Measurements from ENCODE around the gene HSPA12A.

Gene HSPA12A

GRCh38 chr10:116741391-116742351 is 695 bp downstream of the HSPA12A start:
- DNase-seq, result no peak

DNA sequence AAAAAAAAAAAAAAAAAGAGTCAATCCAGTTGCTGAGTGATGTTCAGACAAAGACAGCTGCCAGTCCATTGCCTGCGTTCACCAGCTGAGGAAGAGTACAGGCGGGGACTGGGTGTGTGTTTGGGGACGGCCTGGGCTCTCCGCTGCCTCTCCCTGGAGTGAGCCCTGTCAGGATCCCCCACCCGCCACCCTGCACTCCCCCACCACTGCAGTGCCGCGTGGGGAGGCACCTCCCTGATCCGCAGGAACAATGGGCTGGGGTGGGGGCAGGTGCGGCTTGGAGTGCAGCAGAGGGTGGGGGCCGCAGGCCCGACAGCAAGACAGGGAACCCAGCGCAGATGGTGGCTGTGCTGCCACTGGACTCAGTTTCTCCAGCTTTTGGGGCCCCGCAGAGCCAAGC is 1.4 kb downstream of the HSPA12A start:
- no peak for DNase-seq

GRCh38 chr10:116738339-116738738 is 4.0 kb downstream of the HSPA12A start:
- no peak for DNase-seq

- DNase-seq, result no peak
Measured at GRCh38 chr10:116737627-116738327, 4.6 kb downstream of the HSPA12A start.

DNA sequence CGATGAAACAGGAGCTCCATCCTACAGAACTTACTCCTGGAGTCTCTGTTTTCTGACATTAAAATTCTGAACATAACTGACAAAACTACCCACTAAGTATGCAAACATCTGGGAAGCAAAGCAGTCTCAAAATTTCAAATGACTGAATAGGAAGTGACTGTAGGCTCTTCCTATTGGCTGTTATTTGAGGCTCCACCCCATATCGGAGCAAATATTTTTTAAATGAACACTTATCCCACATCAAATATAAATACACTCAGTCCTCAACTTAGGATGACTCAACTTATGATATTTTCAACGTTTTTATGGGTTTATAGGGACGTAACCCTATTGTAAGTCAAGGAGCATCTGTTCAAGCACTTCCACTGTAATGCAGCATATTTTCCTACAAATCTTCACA is 8.8 kb downstream of the HSPA12A start:
- DNase-seq, result no peak

- DNase-seq, result peak; percentile 54
Measured at GRCh38 chr10:116732573-116732972, 9.8 kb downstream of the HSPA12A start.

- DNase-seq, result peak; percentile 49
Measured at GRCh38 chr10:116730464-116731260, 11.7 kb downstream of the HSPA12A start.

DNA sequence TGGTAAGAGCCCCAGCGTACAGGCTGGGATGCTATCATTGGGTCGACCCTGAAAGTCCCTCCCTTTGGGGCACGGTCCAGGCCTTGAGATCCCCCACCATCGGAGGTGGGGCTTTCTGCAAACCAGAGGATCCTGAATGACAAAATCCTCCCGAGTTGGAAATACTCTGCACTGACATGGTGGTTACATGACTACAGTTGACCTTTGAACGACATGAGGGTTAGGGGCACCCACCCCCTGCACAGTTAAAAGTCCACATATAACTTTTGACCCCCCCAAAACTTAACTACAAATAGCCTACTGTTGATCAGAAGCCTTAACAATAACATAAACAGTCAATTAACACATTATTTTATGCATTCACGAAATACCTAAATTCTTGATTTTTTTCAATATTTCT is 13.1 kb downstream of the HSPA12A start:
- DNase-seq, result no peak

DNA sequence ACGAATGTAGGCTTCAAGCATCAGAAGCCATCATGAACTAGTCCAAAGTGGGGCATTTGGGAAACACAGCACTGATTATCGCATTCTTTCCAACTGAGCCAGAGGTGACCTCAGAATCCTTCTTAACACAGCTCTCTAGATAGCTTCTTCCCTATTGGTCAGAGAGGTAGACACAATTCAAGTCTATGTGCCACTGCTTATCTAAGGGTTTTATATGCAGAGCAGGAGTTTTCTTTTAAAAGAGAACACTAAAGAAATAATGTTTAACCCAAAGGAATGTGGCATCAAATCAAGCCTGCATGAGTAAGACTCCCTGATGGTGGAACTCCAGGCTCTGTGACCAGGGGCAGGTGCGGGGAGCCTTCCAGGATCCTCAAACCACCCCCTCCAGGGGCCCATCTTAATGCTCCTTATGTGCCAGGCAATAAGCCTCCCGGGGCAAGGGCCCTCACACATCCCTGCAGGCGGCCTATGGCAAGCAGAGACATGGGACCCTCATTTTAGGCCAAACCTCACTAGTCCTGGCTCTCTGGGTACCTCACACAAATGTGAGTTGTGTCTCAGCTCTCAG is 13.8 kb downstream of the HSPA12A start:
- DNase-seq, result no peak

DNA sequence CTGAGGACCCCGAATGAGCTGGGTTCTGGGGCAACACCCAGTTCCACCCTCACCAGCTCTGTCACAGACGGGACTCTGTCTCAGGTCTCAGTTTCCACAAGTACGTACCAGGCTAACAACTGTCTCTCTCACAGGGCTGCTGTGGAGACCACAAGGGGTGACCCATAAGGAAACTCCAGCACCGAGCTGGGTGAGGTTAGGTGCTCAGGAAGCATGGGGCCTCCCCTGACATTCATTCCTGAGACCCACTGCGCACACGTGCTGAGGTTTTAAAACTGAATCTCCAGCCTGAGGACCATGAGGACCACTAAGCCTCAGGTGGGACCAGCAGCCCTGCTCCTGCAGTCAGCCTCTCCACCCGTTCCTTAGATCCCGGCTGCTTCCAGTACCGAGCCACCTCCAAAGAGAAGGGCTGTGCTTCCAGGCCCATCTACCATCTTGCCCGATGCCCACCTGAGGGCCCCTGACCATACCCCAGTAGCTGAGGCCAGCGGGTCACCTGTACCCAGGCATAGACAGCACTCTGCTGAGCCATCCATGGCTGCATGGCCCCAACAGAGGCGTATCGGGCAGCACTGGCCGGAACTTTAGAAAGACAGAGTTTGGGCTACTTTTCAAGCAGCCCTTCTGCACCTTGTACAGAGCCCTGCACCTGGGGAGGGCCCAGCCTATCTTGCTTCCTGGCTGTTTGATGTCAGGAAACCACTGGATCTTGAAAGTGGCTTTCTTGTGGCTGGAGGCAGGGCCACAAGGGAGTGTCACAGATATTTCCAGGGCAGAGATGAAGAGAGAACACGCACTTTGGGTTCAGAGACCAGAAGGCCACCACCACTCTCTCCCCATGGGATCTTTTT is 18.7 kb downstream of the HSPA12A start:
- no peak for DNase-seq

DNA sequence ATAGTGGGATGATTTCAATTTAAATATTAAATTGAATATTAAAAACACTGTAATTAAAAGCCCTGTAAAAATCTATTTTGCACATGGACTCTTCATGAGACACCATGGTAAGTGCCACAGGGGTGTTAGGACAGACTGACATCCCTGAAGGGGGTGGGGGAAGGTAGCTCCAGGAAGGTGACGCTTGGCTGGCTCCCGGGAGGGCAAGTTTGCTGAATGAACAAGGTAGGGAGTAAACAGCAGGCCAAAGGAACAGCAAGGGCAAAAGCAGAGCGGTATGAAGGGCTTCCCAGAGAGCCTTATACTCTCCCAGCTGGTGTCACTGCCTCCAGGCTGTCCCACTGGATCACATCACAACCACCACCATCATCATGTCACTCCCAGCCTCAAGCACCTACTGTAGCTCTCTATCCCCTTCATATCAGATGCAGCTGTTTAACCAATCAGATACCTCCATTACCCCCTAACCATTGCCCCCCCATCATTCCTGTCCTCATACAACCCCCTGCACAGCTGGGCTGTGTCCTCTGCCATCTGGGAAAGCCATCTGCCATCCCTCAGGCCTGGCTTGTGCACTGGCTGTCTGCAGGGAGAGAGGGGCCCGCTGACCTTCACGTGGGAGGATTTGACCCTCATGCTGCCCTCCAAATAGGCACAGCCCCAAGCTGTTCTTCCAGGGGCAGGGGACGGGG is 19.5 kb downstream of the HSPA12A start:
- no peak for DNase-seq

- peak; percentile 80 for DNase-seq
Measured at GRCh38 chr10:116721547-116722392, 20.6 kb downstream of the HSPA12A start.

GRCh38 chr10:116720668-116721546 is 21.5 kb downstream of the HSPA12A start:
- DNase-seq, result no peak

- no peak for DNase-seq
Measured at GRCh38 chr10:116720241-116720643, 22.1 kb downstream of the HSPA12A start.

DNA sequence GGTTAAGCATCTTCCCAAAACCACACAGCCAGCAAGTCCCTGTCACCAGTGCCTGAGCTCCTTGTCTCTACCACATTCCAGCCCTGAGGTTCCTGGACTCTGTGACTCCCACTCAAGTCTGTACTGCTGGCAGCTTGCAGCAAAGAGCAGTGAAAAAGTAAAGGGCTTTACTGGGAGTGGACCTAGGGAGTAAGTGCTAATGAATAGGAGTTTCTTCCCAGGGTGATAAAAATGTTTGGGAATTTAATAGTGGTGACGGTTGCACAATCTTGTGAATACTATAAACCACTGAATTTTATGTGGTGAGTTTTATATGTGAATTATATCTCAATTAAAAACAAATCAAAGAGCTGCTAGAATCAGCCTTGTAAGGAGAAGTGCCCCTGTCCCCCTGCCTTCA is 22.6 kb downstream of the HSPA12A start:
- DNase-seq, result no peak

GRCh38 chr10:116718058-116718457 is 24.3 kb downstream of the HSPA12A start:
- no peak for DNase-seq

GRCh38 chr10:116716381-116716780 is 26.0 kb downstream of the HSPA12A start:
- no peak for DNase-seq

- DNase-seq, result no peak
Measured at GRCh38 chr10:116715839-116716377, 26.5 kb downstream of the HSPA12A start.

DNA sequence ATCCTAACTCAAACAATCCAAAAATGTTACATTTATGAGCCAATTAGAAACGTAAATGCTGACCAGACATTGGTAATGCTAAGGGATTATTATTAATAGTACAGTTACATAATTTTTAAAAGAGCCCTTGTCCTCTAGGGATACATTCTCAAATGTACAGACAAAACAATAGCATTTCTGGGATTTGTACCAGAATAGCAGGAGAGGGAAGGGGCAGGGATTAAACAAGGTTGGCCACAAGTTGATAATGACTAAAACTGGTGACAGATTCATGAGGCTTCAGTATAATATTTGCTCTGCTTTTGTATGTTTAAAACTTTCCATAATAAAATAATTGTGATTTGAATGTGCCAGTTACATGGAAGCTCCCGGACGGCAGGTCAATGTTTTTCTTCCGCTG is 27.0 kb downstream of the HSPA12A start:
- DNase-seq, result no peak

All from islet precursor cell (in vitro differentiated cells).